ENCODE results near the gene TBC1D22A.

Gene TBC1D22A

GRCh38 chr22:47196881-47197772 lies 434.7 kb downstream of the TBC1D22A start:
- DNase-seq, result no peak

GRCh38 chr22:47197773-47198500 lies 435.5 kb downstream of the TBC1D22A start:
- no peak for DNase-seq

GRCh38 chr22:47198801-47199251 lies 436.4 kb downstream of the TBC1D22A start:
- no peak for DNase-seq

- no peak for DNase-seq
These were observed 437.0 kb downstream of the TBC1D22A start for GRCh38 chr22:47199261-47199978.

- no peak for DNase-seq
These were observed 437.5 kb downstream of the TBC1D22A start for GRCh38 chr22:47199979-47200272.

- no peak for DNase-seq
These were observed 438.0 kb downstream of the TBC1D22A start for GRCh38 chr22:47200273-47201051.

- DNase-seq, result no peak
These were observed 438.9 kb downstream of the TBC1D22A start for GRCh38 chr22:47201186-47201995.

GRCh38 chr22:47201996-47202818 lies 439.8 kb downstream of the TBC1D22A start:
- no peak for DNase-seq

- DNase-seq, result no peak
These were observed 440.5 kb downstream of the TBC1D22A start for GRCh38 chr22:47202819-47203553.

GRCh38 chr22:47203554-47203991 lies 441.1 kb downstream of the TBC1D22A start:
- DNase-seq, result no peak

- no peak for DNase-seq
These were observed 441.8 kb downstream of the TBC1D22A start for GRCh38 chr22:47204002-47204979.

- DNase-seq, result no peak
These were observed 442.6 kb downstream of the TBC1D22A start for GRCh38 chr22:47205081-47205491.

- no peak for DNase-seq
These were observed 443.1 kb downstream of the TBC1D22A start for GRCh38 chr22:47205554-47205953.

GRCh38 chr22:47206164-47206563 lies 443.7 kb downstream of the TBC1D22A start:
- DNase-seq, result no peak

- DNase-seq, result no peak
These were observed 444.3 kb downstream of the TBC1D22A start for GRCh38 chr22:47206666-47207218.

GRCh38 chr22:47207387-47207786 lies 444.9 kb downstream of the TBC1D22A start:
- no peak for DNase-seq

GRCh38 chr22:47207846-47208554 lies 445.6 kb downstream of the TBC1D22A start:
- DNase-seq, result no peak

- DNase-seq, result no peak
These were observed 446.2 kb downstream of the TBC1D22A start for GRCh38 chr22:47208630-47209029.
